HEK293 (cell line): ENCODE data around the gene SPEF1.
A peak's percentile ranks its signal among the peaks of the same experiment; 100 is the strongest.

ENCODE experiments used
- CTCF ChIA-PET: fragments of 350-600 bp; formaldehyde crosslinking; extraction: SDS; loops from one replicate; lab custom pipeline; 2021; ENCODE audit warnings: antibody characterized with exemption; lab: Yijun Ruan, JAX
- POLR2A ChIA-PET: fragments of 300-600 bp; formaldehyde crosslinking; extraction: SDS; loops from one replicate; lab custom pipeline; 2020; ENCODE audit warnings: antibody characterized with exemption, inconsistent platforms; lab: Yijun Ruan, JAX
- H3K27ac ChIP-seq: fragments of 200-500 bp; sonication (Bioruptor generic); 2 replicates; pipeline ENCODE4 v1.5.1; 2014; ENCODE audit warnings: low read depth, low read length, control low read depth, inconsistent platforms; ENCODE audit errors: extremely low read depth
- H3K36me3 ChIP-seq, 2 experiments: fragments of 200-500 bp in 1 of 2; sonication (Bioruptor generic) in 1 of 2; 1 replicate in 1 of 2; 2 replicates in 1 of 2; pipeline ENCODE4 v1.5.1; 2014 to 2017; ENCODE audit warnings: inconsistent platforms in 2 of 2, low read length in 2 of 2; ENCODE audit not compliant: control insufficient read depth in 2 of 2, insufficient read depth in 1 of 2
- H3K4me1 ChIP-seq: fragments of 200-500 bp; sonication (Bioruptor generic); 2 replicates; pipeline ENCODE4 v1.5.1; 2014; ENCODE audit warnings: mild to moderate bottlenecking, low read length, inconsistent platforms; ENCODE audit not compliant: control insufficient read depth, insufficient read depth
- H3K4me3 ChIP-seq: 2 replicates; pipeline ENCODE4 v1.5.1; 2011; ENCODE audit warnings: low read depth, mild to moderate bottlenecking, control low read depth, low read length, moderate library complexity
- H3K9me3 ChIP-seq: fragments of 200-500 bp; sonication (Bioruptor generic); 2 replicates; pipeline ENCODE4 v1.5.1; 2014; ENCODE audit warnings: low read depth, low read length, inconsistent platforms; ENCODE audit not compliant: control insufficient read depth, insufficient read depth
- BCL6B ChIP-seq: fragments of 450-650 bp; formaldehyde crosslinking; IDR thresholded peaks from 2 replicates; pipeline ENCODE4 v1.5.1; 2017; ENCODE audit warnings: missing biosample characterization, missing genetic modification characterization
- GFI1B ChIP-seq: fragments of 450-650 bp; formaldehyde crosslinking; IDR thresholded peaks from 2 replicates; pipeline ENCODE4 v1.5.1; 2016; ENCODE audit warnings: missing biosample characterization, missing genetic modification characterization
- GLI2 ChIP-seq: fragments of 450-650 bp; formaldehyde crosslinking; IDR thresholded peaks from 2 replicates; pipeline ENCODE4; 2017; ENCODE audit warnings: missing biosample characterization, missing genetic modification characterization, low read depth, borderline replicate concordance
- HOXD13 ChIP-seq: sonication (generic); formaldehyde crosslinking; IDR thresholded peaks from 2 replicates; pipeline ENCODE4 v1.8.0; 2022; ENCODE audit warnings: missing genetic modification reagents, borderline replicate concordance
- KLF10 ChIP-seq: fragments of 450-650 bp; IDR thresholded peaks from 2 replicates; pipeline ENCODE4 v1.5.1; 2018; ENCODE audit warnings: missing biosample characterization, mild to moderate bottlenecking, missing genetic modification characterization
- KLF8 ChIP-seq: fragments of 450-650 bp; formaldehyde crosslinking; IDR thresholded peaks from 2 replicates; pipeline ENCODE4 v1.5.1; 2016; ENCODE audit warnings: missing biosample characterization, missing genetic modification characterization
- MEIS1 ChIP-seq: sonication (generic); formaldehyde crosslinking; IDR thresholded peaks from 2 replicates; pipeline ENCODE4 v1.8.1; 2022; ENCODE audit warnings: missing genetic modification reagents, mild to moderate bottlenecking, borderline replicate concordance
- ZBTB20 ChIP-seq: fragments of 450-650 bp; formaldehyde crosslinking; IDR thresholded peaks from 2 replicates; pipeline ENCODE4 v1.5.1; 2016; ENCODE audit warnings: missing biosample characterization, missing genetic modification characterization
- ZBTB21 ChIP-seq: fragments of 450-650 bp; formaldehyde crosslinking; IDR thresholded peaks from 2 replicates; pipeline ENCODE4 v1.5.1; 2017; ENCODE audit warnings: missing biosample characterization, missing genetic modification characterization
- ZBTB44 ChIP-seq: fragments of 450-650 bp; IDR thresholded peaks from 2 replicates; pipeline ENCODE4 v1.5.1; 2018; ENCODE audit warnings: missing biosample characterization, mild to moderate bottlenecking, missing genetic modification characterization
- ZBTB8A ChIP-seq: fragments of 450-650 bp; formaldehyde crosslinking; IDR thresholded peaks from 2 replicates; pipeline ENCODE4 v1.5.1; 2016; ENCODE audit warnings: missing biosample characterization, missing genetic modification characterization
- ZFP3 ChIP-seq: fragments of 450-650 bp; formaldehyde crosslinking; IDR thresholded peaks from 2 replicates; pipeline ENCODE4 v1.5.1; 2016; ENCODE audit warnings: low read depth, missing biosample characterization, missing genetic modification characterization
- ZNF132 ChIP-seq: fragments of 450-650 bp; formaldehyde crosslinking; IDR thresholded peaks from 2 replicates; pipeline ENCODE4 v1.5.1; 2017; ENCODE audit warnings: missing biosample characterization, missing genetic modification characterization, borderline replicate concordance
- ZNF140 ChIP-seq: fragments of 450-650 bp; formaldehyde crosslinking; IDR thresholded peaks from 2 replicates; pipeline ENCODE4 v1.5.1; 2016; ENCODE audit warnings: missing biosample characterization, missing genetic modification characterization
- ZNF19 ChIP-seq: fragments of 450-650 bp; formaldehyde crosslinking; IDR thresholded peaks from 2 replicates; pipeline ENCODE4; 2016; ENCODE audit warnings: missing biosample characterization, missing genetic modification characterization, low read depth
- ZNF211 ChIP-seq: fragments of 450-650 bp; formaldehyde crosslinking; IDR thresholded peaks from 2 replicates; pipeline ENCODE4 v1.5.1; 2016; ENCODE audit warnings: low read depth, missing biosample characterization, missing genetic modification characterization
- ZNF24 ChIP-seq: fragments of 450-650 bp; formaldehyde crosslinking; IDR thresholded peaks from 2 replicates; pipeline ENCODE4 v1.5.1; 2016; ENCODE audit warnings: missing biosample characterization, missing genetic modification characterization
- ZNF302 ChIP-seq: fragments of 450-650 bp; formaldehyde crosslinking; IDR thresholded peaks from 2 replicates; pipeline ENCODE4 v1.5.1; 2016; ENCODE audit warnings: missing biosample characterization, missing genetic modification characterization, low read depth
- ZNF341 ChIP-seq: fragments of 450-650 bp; formaldehyde crosslinking; IDR thresholded peaks from 2 replicates; pipeline ENCODE4; 2016; ENCODE audit warnings: low read depth, missing biosample characterization, missing genetic modification characterization
- ZNF514 ChIP-seq: fragments of 450-650 bp; formaldehyde crosslinking; IDR thresholded peaks from 2 replicates; pipeline ENCODE4 v1.5.1; 2016; ENCODE audit warnings: missing biosample characterization, missing genetic modification characterization
- ZNF529 ChIP-seq: fragments of 450-650 bp; formaldehyde crosslinking; IDR thresholded peaks from 2 replicates; pipeline ENCODE4 v1.5.1; 2017; ENCODE audit warnings: missing genetic modification characterization, missing biosample characterization; ENCODE audit not compliant: insufficient replicate concordance
- ZNF549 ChIP-seq: fragments of 450-650 bp; IDR thresholded peaks from 2 replicates; pipeline ENCODE4 v1.5.1; 2018; ENCODE audit warnings: missing biosample characterization, missing genetic modification characterization, mild to moderate bottlenecking, inconsistent platforms, moderate library complexity
- ZNF626 ChIP-seq: fragments of 450-650 bp; sonication (Bioruptor Pico); formaldehyde crosslinking; IDR thresholded peaks from 2 replicates; pipeline ENCODE4 v1.5.1; 2018; ENCODE audit warnings: missing biosample characterization, missing genetic modification characterization, inconsistent platforms
- ZNF777 ChIP-seq: fragments of 450-650 bp; formaldehyde crosslinking; IDR thresholded peaks from 2 replicates; pipeline ENCODE4 v1.5.1; 2017; ENCODE audit warnings: missing biosample characterization, missing genetic modification characterization, borderline replicate concordance
- TF ChIP-seq, protein P1 (sequence below): fragments of 450-650 bp; formaldehyde crosslinking; optimal IDR thresholded peaks from 2 replicates; pipeline ENCODE3; 2016; ENCODE audit warnings: missing biosample characterization, mild to moderate bottlenecking, missing genetic modification characterization

Gene SPEF1

DNA sequence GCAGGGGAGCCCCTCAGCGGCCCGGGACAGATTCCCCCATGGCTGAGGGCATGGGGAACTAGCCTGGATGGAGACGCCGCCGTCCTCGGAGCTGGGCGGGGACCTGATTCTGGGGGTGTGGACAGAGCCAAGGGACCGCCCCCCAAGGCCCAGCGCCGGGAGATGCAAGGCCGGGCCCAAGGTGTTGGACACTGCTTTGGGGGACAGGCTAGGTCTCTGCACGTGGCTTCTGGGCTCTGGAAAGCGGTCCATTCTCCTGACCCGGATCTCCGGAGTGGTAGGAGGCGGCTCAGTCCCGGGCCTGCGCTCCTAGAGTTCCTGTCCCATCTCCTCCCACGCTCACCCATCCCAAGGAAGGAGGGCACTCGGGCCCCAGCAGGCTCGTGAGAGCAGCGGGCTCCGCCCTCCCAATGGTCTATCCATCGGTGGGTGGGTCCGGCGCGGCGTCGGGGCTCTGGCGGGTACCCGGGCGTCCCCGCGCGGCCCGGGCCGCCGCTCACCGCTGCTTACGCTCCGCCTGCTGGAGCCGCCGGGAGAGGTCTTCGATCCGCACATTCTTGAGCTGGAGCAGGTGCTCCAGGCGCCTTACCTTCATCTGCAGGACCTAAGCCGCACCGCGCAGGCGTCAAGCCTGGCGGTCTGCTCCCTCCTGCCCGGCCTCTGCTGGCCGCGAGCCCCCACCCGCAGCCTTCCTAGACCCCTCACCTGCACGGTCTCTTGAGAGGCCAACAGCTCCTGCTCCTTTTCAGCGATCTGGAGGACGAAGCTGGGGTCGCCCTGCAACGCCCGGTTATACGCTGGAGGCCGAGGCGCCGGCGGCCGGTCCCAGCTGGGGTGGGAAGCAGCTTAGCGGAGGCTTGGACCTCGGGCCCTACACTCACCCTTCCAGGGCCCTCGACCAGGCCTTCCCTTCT, 3.3 kb downstream of the SPEF1 start (continued):
- TF ChIP-seq, protein P1, sequence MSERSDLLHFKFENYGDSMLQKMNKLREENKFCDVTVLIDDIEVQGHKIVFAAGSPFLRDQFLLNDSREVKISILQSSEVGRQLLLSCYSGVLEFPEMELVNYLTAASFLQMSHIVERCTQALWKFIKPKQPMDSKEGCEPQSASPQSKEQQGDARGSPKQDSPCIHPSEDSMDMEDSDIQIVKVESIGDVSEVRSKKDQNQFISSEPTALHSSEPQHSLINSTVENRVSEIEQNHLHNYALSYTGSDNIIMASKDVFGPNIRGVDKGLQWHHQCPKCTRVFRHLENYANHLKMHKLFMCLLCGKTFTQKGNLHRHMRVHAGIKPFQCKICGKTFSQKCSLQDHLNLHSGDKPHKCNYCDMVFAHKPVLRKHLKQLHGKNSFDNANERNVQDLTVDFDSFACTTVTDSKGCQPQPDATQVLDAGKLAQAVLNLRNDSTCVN: peak; percentile 65
- TF ChIP-seq ZBTB21 (tag by site-specific recombination): no peak
- TF ChIP-seq ZNF514 (tag by site-specific recombination): no peak
- peak; percentile 89 for TF ChIP-seq ZBTB20 (tag by site-specific recombination)
- no peak for TF ChIP-seq ZNF529 (tag by site-specific recombination)
- TF ChIP-seq ZNF341 (tag by site-specific recombination): peak; percentile 39
- no peak for TF ChIP-seq ZNF19 (tag by site-specific recombination)
- TF ChIP-seq ZBTB8A (tag by site-specific recombination): peak; percentile 47; the same call in 1 of the 2 replicates

- no peaks in the 10 kb centered on the region for H3K9me3 ChIP-seq
- H3K4me3 ChIP-seq: peak overlapping the region; percentile 25
- no peaks in the 10 kb centered on the region; a peak in 1 of 3 replicates for H3K36me3 ChIP-seq
- TF ChIP-seq MEIS1 (no peak), ZNF341 (tag by site-specific recombination) (peak; percentile 53; the same call in 1 of the 2 replicates)
- TF ChIP-seq, all 188 proteins: peak for 1
- Histone ChIP-seq H3K27ac (no peak overlapping the region), H3K4me1 (no peaks in the 10 kb centered on the region)
- ChIA-PET POLR2A (interaction anchor here (0.7 to 2.9 kb wide), 3 partner anchors 9 to 35 kb away, joined by 3 to 36 read pairs (median 3); partner anchors contain the start of gene ADISSP), CTCF (interaction anchor here (0.6 to 2.9 kb wide), 3 partner anchors 9 to 723 kb away, joined by 3 to 12 read pairs (median 3); partner anchors contain the start of gene ADISSP)
Observed at GRCh38 chr20:3777381-3777715, 3.9 kb downstream of the SPEF1 start.

- CTCF ChIA-PET: interaction anchor here (0.6 kb wide), 2 partner anchors 12 to 251 kb away, joined by 4 read pairs; no protein-coding TSS in a partner anchor
- POLR2A ChIA-PET: no interaction called here
- H3K9me3 ChIP-seq: no peaks in the 10 kb centered on the region
- TF ChIP-seq ZNF140 (tag by site-specific recombination): no peak
- TF ChIP-seq ZBTB44 (tag by site-specific recombination): no peak
- no peak for TF ChIP-seq ZNF549 (tag by site-specific recombination)
- no peak for TF ChIP-seq HOXD13 (CRISPR knock-in tag)
- TF ChIP-seq ZBTB20 (tag by site-specific recombination): no peak
- TF ChIP-seq ZBTB21 (tag by site-specific recombination): no peak
- no peak for TF ChIP-seq KLF8 (tag by site-specific recombination)
- no peak for TF ChIP-seq ZNF302 (tag by site-specific recombination)
- no peak for TF ChIP-seq ZNF24 (tag by site-specific recombination)
- TF ChIP-seq ZNF777 (tag by site-specific recombination): no peak
- TF ChIP-seq KLF10 (tag by site-specific recombination): no peak
- TF ChIP-seq ZNF211: no peak
- TF ChIP-seq BCL6B: no peak
- no peak for TF ChIP-seq GLI2 (tag by site-specific recombination)
- no peak for TF ChIP-seq ZNF132
- TF ChIP-seq ZFP3 (tag by site-specific recombination): no peak
- TF ChIP-seq ZNF626: no peak
- no peak for TF ChIP-seq GFI1B (tag by site-specific recombination)
Observed at GRCh38 chr20:3775457-3776108, 5.7 kb downstream of the SPEF1 start.

More at GRCh38 chr20:3775457-3776108, 5.7 kb downstream of the SPEF1 start:
- H3K4me1 ChIP-seq: no peaks in the 10 kb centered on the region
- no peak overlapping the region for H3K27ac ChIP-seq
- H3K4me3 ChIP-seq: no peak overlapping the region
- H3K36me3 ChIP-seq: no peaks in the 10 kb centered on the region; a peak in 1 of 3 replicates
